ENCODE measurements around the gene GALNS. TPM values are rescaled to one million over a fixed set of nuclear protein-coding genes. Genes with fewer than 3 reads are reported as not detected.

The GALNS gene
- total RNA-seq, 2 experiments from 2014 or later = 17.2 to 49.0 TPM

GRCh38 chr16:88784856-88785105 is 72.0 kb downstream of the GALNS start:
- Histone ChIP-seq H3K79me2 (ENCODE audit: insufficient read depth, low read depth, low read length) (peaks cover 47% of the 10 kb centered on the region; the same call in 1 of the 2 replicates), H3K36me3 (ENCODE audit: insufficient read depth, low read length) (no peaks in the 10 kb centered on the region), H3K4me1 (ENCODE audit: insufficient read depth, low read length, poor library complexity, severe bottlenecking) (peaks cover 49% of the 10 kb centered on the region), H3K9me3 (ENCODE audit: low read length) (no peaks in the 10 kb centered on the region), H4K20me1 (ENCODE audit: insufficient read depth, low read length) (no peaks in the 10 kb centered on the region), H3K4me3 (ENCODE audit: low read depth, low read length, poor library complexity, severe bottlenecking) (peak overlapping the region; percentile 83), H2AFZ (ENCODE audit: low read length) (no peak overlapping the region), H3K27ac (ENCODE audit: low read depth, low read length, poor library complexity, severe bottlenecking) (peak overlapping the region; percentile 57), H3K4me2 (ENCODE audit: low read length) (peak overlapping the region; percentile 86), H3K9me2 (ENCODE audit: insufficient read depth, low read length) (no peaks in the 10 kb centered on the region)
- POLR2A ChIA-PET = interaction anchor here (0.6 to 1.9 kb wide), 4 partner anchors 9 to 15 kb away, joined by 3 to 9 read pairs (median 4); no protein-coding TSS in a partner anchor
- TF ChIP-seq CTCF (conservative IDR thresholded peaks at IDR 0.05; ENCODE audit: low read length) = no peak
- no peak for TF ChIP-seq EZH2phosphoT487 (IDR thresholded peaks at IDR 0.05; ENCODE audit: borderline replicate concordance, low read depth, low read length)
- no TSS peak for BruUV-seq (replicated peaks)
- CTCF ChIA-PET (ENCODE audit: unreplicated experiment) = interaction anchor here (0.7 kb wide), 1 partner anchor 42 kb away, joined by 3 read pairs; no protein-coding TSS in a partner anchor
- intact Hi-C loops (cut with micrococcal nuclease; ENCODE audit: unreplicated experiment) = loop anchor here (1.0 to 5.0 kb wide), 2 partner anchors 18 to 122 kb away; partner anchors contain the start of gene MVD
- no peak for DNase-seq (ENCODE audit: low spot score)

- Histone ChIP-seq H3K9me2 (ENCODE audit: insufficient read depth, low read length) (no peaks in the 10 kb centered on the region), H3K27ac (ENCODE audit: low read depth, low read length, poor library complexity, severe bottlenecking) (peak overlapping the region; percentile 57), H4K20me1 (ENCODE audit: insufficient read depth, low read length) (no peaks in the 10 kb centered on the region), H3K4me1 (ENCODE audit: insufficient read depth, low read length, poor library complexity, severe bottlenecking) (peaks cover 45% of the 10 kb centered on the region), H3K4me2 (ENCODE audit: low read length) (peak overlapping the region; percentile 86), H3K4me3 (ENCODE audit: low read depth, low read length, poor library complexity, severe bottlenecking) (peak overlapping the region; percentile 83), H3K79me2 (ENCODE audit: insufficient read depth, low read depth, low read length) (peaks cover 47% of the 10 kb centered on the region; the same call in 1 of the 2 replicates), H3K9me3 (ENCODE audit: low read length) (no peaks in the 10 kb centered on the region), H3K36me3 (ENCODE audit: insufficient read depth, low read length) (no peaks in the 10 kb centered on the region), H2AFZ (ENCODE audit: low read length) (no peak overlapping the region)
- BruUV-seq (replicated peaks) = no TSS peak
- CTCF ChIA-PET (ENCODE audit: unreplicated experiment) = interaction anchor here (0.7 kb wide), 1 partner anchor 41 kb away, joined by 3 read pairs; no protein-coding TSS in a partner anchor
- TF ChIP-seq CTCF (conservative IDR thresholded peaks at IDR 0.05; ENCODE audit: low read length) = peak; percentile 63
- no peak for TF ChIP-seq EZH2phosphoT487 (IDR thresholded peaks at IDR 0.05; ENCODE audit: borderline replicate concordance, low read depth, low read length)
- DNase-seq (ENCODE audit: low spot score) = peak; percentile 62
- POLR2A ChIA-PET = interaction anchor here (0.6 to 1.9 kb wide), 4 partner anchors 9 to 16 kb away, joined by 3 to 9 read pairs (median 4); no protein-coding TSS in a partner anchor
- intact Hi-C loops (cut with micrococcal nuclease; ENCODE audit: unreplicated experiment) = loop anchor here (5.0 kb wide), 1 partner anchor 122 kb away; the partner anchor contains the start of gene MVD
These were observed 72.5 kb downstream of the GALNS start for GRCh38 chr16:88784074-88784855.
